Stimulated activated naive CD8-positive, alpha-beta T cell treated with anti-CD3 and anti-CD28 coated beads, Interleukin-15, amount 100 ng/mL, for 72 hours (primary cell): ENCODE data around the gene RIPOR1.
"Not testable (repeated sequence)": the region's sequence is repeated elsewhere in the genome, so short reads cannot be mapped to it uniquely, and the experiment has no call there.

ENCODE experiments used
- ATAC-seq: fragments of 150-1000 bp; cut with Tn5 transposase; 2 replicates; pipeline ENCODE4 v1.10.0; 2021; ENCODE audit warnings: mild to moderate bottlenecking, moderate library complexity
- DNase-seq, 2 donors: peaks; one replicate each; pipeline ENCODE4 v3.0.0; 2021 to 2022
- H3K27ac Mint-ChIP-seq, 2 donors: one replicate each; pipeline ENCODE4 v1.8.0; 2022; ENCODE audit warnings: mild to moderate bottlenecking in 2 of 2, mixed read lengths in 2 of 2, moderate library complexity in 2 of 2
- H3K27me3 Mint-ChIP-seq: one replicate; pipeline ENCODE4 v1.8.0; 2022; ENCODE audit warnings: mixed read lengths
- H3K4me1 Mint-ChIP-seq: one replicate; pipeline ENCODE4 v1.8.0; 2022; ENCODE audit warnings: mild to moderate bottlenecking, mixed read lengths
- H3K4me3 Mint-ChIP-seq, 2 donors: one replicate each; pipeline ENCODE4 v1.8.0; 2022; ENCODE audit warnings: mild to moderate bottlenecking in 2 of 2, mixed read lengths in 2 of 2, moderate library complexity in 1 of 2
- H3K9me3 Mint-ChIP-seq, 2 donors: one replicate each; pipeline ENCODE4 v1.8.0; 2022; ENCODE audit warnings: mixed read lengths in 2 of 2

Gene RIPOR1

GRCh38 chr16:67504031-67505021 is 24.3 kb upstream of the RIPOR1 start:
- no peaks in the 10 kb centered on the region for H3K9me3 Mint-ChIP-seq
- ATAC-seq (peak; percentile 95), DNase-seq (peak in 1 of 2 donors; percentile 47)
- H3K27ac Mint-ChIP-seq = peak overlapping the region; percentile 19 to 51
- H3K4me3 Mint-ChIP-seq = no peak overlapping the region
- peaks cover 45% of the 10 kb centered on the region for H3K4me1 Mint-ChIP-seq
- H3K27me3 Mint-ChIP-seq = no peaks in the 10 kb centered on the region

GRCh38 chr16:67506468-67506867 is 22.2 kb upstream of the RIPOR1 start:
- no peak overlapping the region for H3K4me3 Mint-ChIP-seq
- no peaks in the 10 kb centered on the region for H3K27me3 Mint-ChIP-seq
- ATAC-seq (no peak), DNase-seq (no peak)
- no peaks in the 10 kb centered on the region for H3K9me3 Mint-ChIP-seq
- H3K4me1 Mint-ChIP-seq = peaks cover 49% of the 10 kb centered on the region
- H3K27ac Mint-ChIP-seq = no peak overlapping the region

- H3K27me3 Mint-ChIP-seq = no peaks in the 10 kb centered on the region
- peaks cover 39% of the 10 kb centered on the region for H3K4me1 Mint-ChIP-seq
- no peak overlapping the region for H3K27ac Mint-ChIP-seq
- H3K9me3 Mint-ChIP-seq = no peaks in the 10 kb centered on the region
- no peak overlapping the region for H3K4me3 Mint-ChIP-seq
- no peak for ATAC-seq
- DNase-seq = no peak
Measured at GRCh38 chr16:67509016-67509415, 19.6 kb upstream of the RIPOR1 start.

- ATAC-seq = peak; percentile 31
- not testable (repeated sequence) for DNase-seq, H3K27me3 Mint-ChIP-seq, H3K27ac Mint-ChIP-seq, H3K9me3 Mint-ChIP-seq, H3K4me3 Mint-ChIP-seq
- peaks cover 27% of the 10 kb centered on the region for H3K4me1 Mint-ChIP-seq
Measured at GRCh38 chr16:67513892-67514291, 14.7 kb upstream of the RIPOR1 start.

- no peaks in the 10 kb centered on the region for H3K27me3 Mint-ChIP-seq
- H3K9me3 Mint-ChIP-seq = no peaks in the 10 kb centered on the region
- ATAC-seq (peak; percentile 87), DNase-seq (peak; percentile 57 to 75)
- peak overlapping the region in 1 of 2 donors; percentile 50 for H3K27ac Mint-ChIP-seq
- H3K4me1 Mint-ChIP-seq = peaks cover 27% of the 10 kb centered on the region
- H3K4me3 Mint-ChIP-seq = peak overlapping the region; percentile 15 to 47
Measured at GRCh38 chr16:67514382-67514828, 14.2 kb upstream of the RIPOR1 start.

- H3K4me3 Mint-ChIP-seq = no peak overlapping the region
- ATAC-seq (no peak), DNase-seq (no peak)
- no peaks in the 10 kb centered on the region for H3K27me3 Mint-ChIP-seq
- H3K27ac Mint-ChIP-seq = no peak overlapping the region
- no peaks in the 10 kb centered on the region for H3K9me3 Mint-ChIP-seq
- H3K4me1 Mint-ChIP-seq = peaks cover 40% of the 10 kb centered on the region
Measured at GRCh38 chr16:67516296-67517154, 12.1 kb upstream of the RIPOR1 start.

GRCh38 chr16:67517155-67517445 is 11.5 kb upstream of the RIPOR1 start:
- H3K27ac Mint-ChIP-seq = no peak overlapping the region
- ATAC-seq (no peak), DNase-seq (no peak)
- peaks cover 43% of the 10 kb centered on the region for H3K4me1 Mint-ChIP-seq
- no peaks in the 10 kb centered on the region for H3K27me3 Mint-ChIP-seq
- H3K9me3 Mint-ChIP-seq = no peaks in the 10 kb centered on the region
- no peak overlapping the region for H3K4me3 Mint-ChIP-seq

GRCh38 chr16:67517661-67518423 is 10.8 kb upstream of the RIPOR1 start:
- no peak for ATAC-seq
- DNase-seq = no peak

GRCh38 chr16:67518676-67519075 is 10.0 kb upstream of the RIPOR1 start:
- Mint-ChIP-seq H3K9me3 (no peaks in the 10 kb centered on the region), H3K27me3 (no peaks in the 10 kb centered on the region), H3K4me1 (peaks cover 48% of the 10 kb centered on the region), H3K4me3 (peak overlapping the region in 1 of 2 donors; percentile 28), H3K27ac (peak overlapping the region in 1 of 2 donors; percentile 64)
- ATAC-seq (no peak), DNase-seq (no peak)

More at GRCh38 chr16:67517661-67518423, 10.8 kb upstream of the RIPOR1 start:
- Mint-ChIP-seq H3K4me1 (peaks cover 47% of the 10 kb centered on the region), H3K27ac (peak overlapping the region in 1 of 2 donors; percentile 79), H3K9me3 (no peaks in the 10 kb centered on the region), H3K4me3 (no peak overlapping the region), H3K27me3 (no peaks in the 10 kb centered on the region)

- DNase-seq (no peak), ATAC-seq (no peak)
- Mint-ChIP-seq H3K9me3 (no peaks in the 10 kb centered on the region), H3K4me3 (no peak overlapping the region), H3K27ac (peak overlapping the region; percentile 3 to 81), H3K4me1 (peaks cover 48% of the 10 kb centered on the region), H3K27me3 (no peaks in the 10 kb centered on the region)
Measured at GRCh38 chr16:67519242-67519641, 9.4 kb upstream of the RIPOR1 start.

- DNase-seq (peak; percentile 97 to 98), ATAC-seq (peak; percentile 96)
- H3K27me3 Mint-ChIP-seq = peaks cover 6% of the 10 kb centered on the region
- H3K4me1 Mint-ChIP-seq = peaks cover 42% of the 10 kb centered on the region
- peak overlapping the region; percentile 97 to 98 for H3K27ac Mint-ChIP-seq
- no peaks in the 10 kb centered on the region for H3K9me3 Mint-ChIP-seq
- H3K4me3 Mint-ChIP-seq = peak overlapping the region; percentile 88 to 96
Measured at GRCh38 chr16:67521095-67521804, 7.4 kb upstream of the RIPOR1 start.

GRCh38 chr16:67525176-67525860 is 3.3 kb upstream of the RIPOR1 start:
- DNase-seq (no peak), ATAC-seq (no peak)
- H3K27me3 Mint-ChIP-seq = peaks cover 33% of the 10 kb centered on the region
- peak overlapping the region in 1 of 2 donors; percentile 49 for H3K27ac Mint-ChIP-seq
- H3K4me3 Mint-ChIP-seq = no peak overlapping the region
- H3K4me1 Mint-ChIP-seq = peaks cover 29% of the 10 kb centered on the region
- H3K9me3 Mint-ChIP-seq = no peaks in the 10 kb centered on the region

- H3K4me1 Mint-ChIP-seq = peaks cover 29% of the 10 kb centered on the region
- peaks cover 42% of the 10 kb centered on the region for H3K27me3 Mint-ChIP-seq
- H3K4me3 Mint-ChIP-seq = no peak overlapping the region
- ATAC-seq (no peak), DNase-seq (no peak)
- H3K9me3 Mint-ChIP-seq = no peaks in the 10 kb centered on the region
- H3K27ac Mint-ChIP-seq = peak overlapping the region in 1 of 2 donors; percentile 51
Measured at GRCh38 chr16:67526149-67526791, 2.4 kb upstream of the RIPOR1 start.
